GM12875 (cell line): Measurements from ENCODE around the gene BTBD3.

Experiments used
- H3K4me3 ChIP-seq: one replicate; pipeline ENCODE4 v1.5.1; 2011; ENCODE audit warnings: low read depth, low read length, control low read depth
- TF ChIP-seq, protein P1 (sequence below): IDR thresholded peaks from 2 replicates; pipeline ENCODE4 v1.5.1; 2011; ENCODE audit warnings: low read depth, mild to moderate bottlenecking, control low read depth, inconsistent platforms, low read length, moderate library complexity, borderline replicate concordance; ENCODE audit not compliant: insufficient read depth

The BTBD3 gene

DNA sequence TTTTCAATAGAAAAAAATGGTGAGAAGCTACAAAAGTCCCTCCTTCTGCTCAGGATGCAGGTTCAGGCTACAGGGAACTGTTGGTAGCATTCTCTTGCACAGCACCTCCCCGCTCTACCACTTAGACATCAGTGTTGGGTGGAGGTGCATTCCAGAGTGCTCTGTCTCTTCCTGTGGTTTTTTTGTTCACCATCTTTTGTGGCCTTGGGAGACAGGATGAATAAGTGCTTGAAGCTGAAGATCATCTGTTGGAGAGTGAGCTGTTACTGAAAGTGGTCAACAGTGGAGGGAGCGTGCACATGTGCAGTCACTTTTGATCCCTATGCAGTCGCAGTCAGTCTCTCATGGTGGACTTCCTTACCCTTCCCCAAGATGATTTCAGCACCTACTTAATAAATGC lies 16.6 kb upstream of the BTBD3 start:
- TF ChIP-seq, protein P1, sequence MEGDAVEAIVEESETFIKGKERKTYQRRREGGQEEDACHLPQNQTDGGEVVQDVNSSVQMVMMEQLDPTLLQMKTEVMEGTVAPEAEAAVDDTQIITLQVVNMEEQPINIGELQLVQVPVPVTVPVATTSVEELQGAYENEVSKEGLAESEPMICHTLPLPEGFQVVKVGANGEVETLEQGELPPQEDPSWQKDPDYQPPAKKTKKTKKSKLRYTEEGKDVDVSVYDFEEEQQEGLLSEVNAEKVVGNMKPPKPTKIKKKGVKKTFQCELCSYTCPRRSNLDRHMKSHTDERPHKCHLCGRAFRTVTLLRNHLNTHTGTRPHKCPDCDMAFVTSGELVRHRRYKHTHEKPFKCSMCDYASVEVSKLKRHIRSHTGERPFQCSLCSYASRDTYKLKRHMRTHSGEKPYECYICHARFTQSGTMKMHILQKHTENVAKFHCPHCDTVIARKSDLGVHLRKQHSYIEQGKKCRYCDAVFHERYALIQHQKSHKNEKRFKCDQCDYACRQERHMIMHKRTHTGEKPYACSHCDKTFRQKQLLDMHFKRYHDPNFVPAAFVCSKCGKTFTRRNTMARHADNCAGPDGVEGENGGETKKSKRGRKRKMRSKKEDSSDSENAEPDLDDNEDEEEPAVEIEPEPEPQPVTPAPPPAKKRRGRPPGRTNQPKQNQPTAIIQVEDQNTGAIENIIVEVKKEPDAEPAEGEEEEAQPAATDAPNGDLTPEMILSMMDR = no peak

DNA sequence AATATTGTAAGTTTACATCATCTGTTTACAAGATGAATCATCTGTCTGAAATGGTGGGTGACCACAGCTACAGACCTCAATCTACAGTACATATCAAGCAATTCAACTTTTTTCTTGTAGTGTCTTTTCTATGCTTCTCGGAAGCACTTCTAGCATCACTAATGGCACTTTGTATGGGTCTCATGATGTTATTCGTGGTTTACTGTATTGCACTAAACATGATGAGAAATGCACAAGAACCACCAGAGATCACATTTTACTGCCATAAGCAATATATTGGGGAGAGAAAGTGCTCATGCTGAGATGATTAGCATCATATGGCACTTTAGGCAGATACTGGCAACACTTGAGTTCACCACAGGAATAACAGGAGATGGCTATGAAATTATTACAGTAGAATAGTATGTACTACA lies 15.4 kb upstream of the BTBD3 start:
- no peak overlapping the region for H3K4me3 ChIP-seq
- TF ChIP-seq, protein P1 = no peak

More for the DNA sequence above, 16.6 kb upstream of the BTBD3 start:
- no peak overlapping the region for H3K4me3 ChIP-seq

DNA sequence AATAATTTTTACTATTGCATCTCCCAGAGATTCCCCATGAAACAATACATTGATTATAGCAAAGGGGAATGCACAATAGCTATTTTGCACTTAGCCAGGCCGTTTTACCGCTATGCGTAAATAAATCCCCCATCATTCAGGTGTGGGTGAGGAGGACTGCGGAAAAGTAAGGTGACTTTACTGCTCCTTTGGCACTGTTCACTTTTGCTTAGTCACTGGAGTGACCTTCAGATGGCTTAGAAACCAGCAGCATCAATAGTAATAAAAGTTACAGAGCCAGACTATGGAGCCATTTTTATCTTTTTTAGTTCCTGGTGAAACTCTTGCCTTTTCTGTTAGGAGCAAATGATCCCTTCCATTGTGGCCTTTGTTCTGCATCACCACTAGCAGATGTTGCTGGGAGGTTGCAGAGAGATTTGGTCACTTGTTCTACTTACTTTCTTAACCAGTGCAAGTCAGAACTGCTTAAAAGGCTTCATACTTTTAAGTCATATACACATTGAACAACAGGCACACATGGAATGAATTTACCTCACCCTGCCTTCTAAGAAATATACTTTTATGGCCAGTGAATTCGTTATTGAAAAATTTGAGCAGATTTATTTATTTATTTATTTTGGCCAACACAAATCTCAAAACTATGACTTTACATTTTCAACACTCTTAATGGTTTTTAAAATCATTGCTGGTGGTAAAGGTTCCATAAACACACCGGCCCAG lies 12.1 kb upstream of the BTBD3 start:
- no peak overlapping the region for H3K4me3 ChIP-seq
- TF ChIP-seq, protein P1 = no peak

DNA sequence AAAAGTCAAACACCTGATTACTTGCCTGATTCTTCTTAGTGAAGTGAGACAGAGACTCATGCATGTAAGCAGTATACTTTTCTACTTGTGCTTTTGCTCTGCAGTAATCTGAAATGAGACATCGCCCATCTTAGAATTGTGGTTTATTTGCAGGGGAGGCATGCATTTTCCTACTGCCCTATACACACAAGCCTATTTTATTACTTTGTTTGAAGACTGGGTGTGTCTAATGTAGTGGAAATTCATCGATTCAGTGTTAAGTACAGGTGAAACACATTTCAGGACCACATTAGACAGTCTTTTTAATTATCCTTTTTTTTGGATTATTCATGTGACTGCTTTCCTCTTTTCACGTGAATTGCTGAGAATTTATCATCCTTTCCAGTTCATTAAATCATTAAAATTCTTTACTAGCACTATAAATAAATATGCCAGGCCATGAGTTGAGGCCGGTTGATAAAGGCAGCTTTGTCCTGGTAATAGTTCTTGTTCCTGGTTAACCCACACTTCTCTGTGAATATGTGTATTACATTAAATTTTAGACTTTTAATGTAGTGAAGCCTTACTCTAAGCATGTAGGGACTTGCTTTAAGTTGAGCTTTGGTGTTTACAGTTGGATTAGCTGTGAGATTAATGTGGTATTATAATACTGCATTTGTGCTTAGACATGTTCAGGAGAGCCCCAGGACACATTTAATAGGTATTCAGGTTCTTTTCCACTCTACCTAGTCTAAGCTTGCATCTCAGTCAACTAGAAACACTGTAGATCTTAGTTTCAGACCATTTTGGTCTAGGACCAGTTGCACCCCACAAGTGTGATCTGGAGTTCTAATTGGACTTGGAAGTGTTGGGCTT lies 10.8 kb upstream of the BTBD3 start:
- TF ChIP-seq, protein P1 = no peak
- H3K4me3 ChIP-seq = no peak overlapping the region

DNA sequence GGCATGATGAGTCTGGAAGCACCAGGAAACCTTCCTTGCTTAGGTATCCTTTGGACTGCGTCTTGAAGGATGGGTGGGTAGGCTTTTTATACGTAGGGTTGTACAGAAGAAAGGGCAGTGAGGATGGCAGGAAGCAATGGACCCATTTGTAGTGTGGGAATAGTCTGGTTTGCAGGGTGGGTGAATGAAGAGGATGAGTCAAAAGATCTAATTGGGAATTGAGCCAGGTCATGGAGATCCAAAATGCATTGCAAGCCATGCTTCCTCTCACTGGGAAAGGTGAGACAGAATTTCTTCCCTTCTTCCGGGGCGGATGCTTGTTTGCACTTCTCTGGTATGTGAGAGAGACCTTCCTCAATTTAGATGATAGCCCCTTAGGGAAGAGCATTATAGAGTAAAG lies 10.1 kb upstream of the BTBD3 start:
- H3K4me3 ChIP-seq = no peak overlapping the region
- TF ChIP-seq, protein P1 = no peak

DNA sequence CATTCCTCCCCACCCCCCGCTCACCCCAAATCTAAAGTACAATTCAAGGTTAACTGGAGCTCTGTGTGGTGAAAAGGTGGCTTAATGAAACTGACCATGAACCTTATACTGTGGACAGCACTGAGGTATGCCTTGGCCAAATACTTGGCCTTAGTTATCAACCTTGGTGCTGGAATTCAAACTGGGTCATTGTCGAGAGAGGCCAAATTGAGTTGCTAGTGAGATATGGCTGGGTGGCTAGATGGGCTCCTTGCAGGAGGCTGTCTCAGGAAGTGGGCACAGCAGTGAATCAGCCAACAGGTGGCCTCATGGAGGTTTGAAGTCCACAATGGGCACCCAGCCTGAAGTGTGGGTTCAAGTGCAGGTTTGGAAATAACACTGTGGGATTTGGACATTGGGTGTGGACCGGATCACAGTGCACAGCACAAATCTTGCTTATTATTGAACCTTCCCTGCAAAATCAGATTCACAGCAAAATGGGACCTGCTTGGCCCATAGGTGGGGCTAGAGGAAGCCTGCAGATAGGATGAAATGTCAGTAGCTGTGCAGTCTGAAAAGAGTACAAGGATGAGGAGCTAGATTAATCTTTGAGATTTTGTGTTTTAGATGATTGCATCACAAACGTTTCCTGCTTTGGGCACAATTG lies 5.6 kb upstream of the BTBD3 start:
- TF ChIP-seq, protein P1 = peak; percentile 54; the same call in 1 of the 2 replicates
- H3K4me3 ChIP-seq = no peak overlapping the region
